ENCODE data around the gene SRGAP2B. TPM values are rescaled to one million over a fixed set of nuclear protein-coding genes. Genes with fewer than 3 reads are reported as not detected.
"Not testable (repeated sequence)": the region's sequence is repeated elsewhere in the genome, so short reads cannot be mapped to it uniquely, and the experiment has no call there.

The SRGAP2B gene
- 33.9 TPM for total RNA-seq

- not testable (repeated sequence) for H3K4me1 ChIP-seq (ENCODE audit: control insufficient read depth in 3 of 3, insufficient read depth in 3 of 3, low read length in 3 of 3); H3K4me3 ChIP-seq (ENCODE audit: low read length in 3 of 3); H3K9me3 ChIP-seq (ENCODE audit: control insufficient read depth in 3 of 3, low read length in 3 of 3); H3K9ac ChIP-seq (ENCODE audit: low read depth in 1 of 3, low read length in 3 of 3); H3K36me3 ChIP-seq (ENCODE audit: control insufficient read depth in 3 of 3, insufficient read depth in 3 of 3, low read length in 3 of 3); H3K27me3 ChIP-seq (ENCODE audit: control insufficient read depth in 3 of 3, insufficient read depth in 3 of 3, low read length in 3 of 3); H3K27ac ChIP-seq (ENCODE audit: low read depth, low read length)
Observed at GRCh38 chr1:145095284-145096057, at the start of gene SRGAP2B, which contains the start of gene FAM72D. Gene SRGAP2B, minus strand, starts transcription at chr1:145095328. Its CDS starts 2,427 bp downstream, at chr1:145092901. Gene FAM72D, plus strand, starts transcription at chr1:145095974. Its CDS starts 874 bp downstream, at chr1:145096848.

DNA sequence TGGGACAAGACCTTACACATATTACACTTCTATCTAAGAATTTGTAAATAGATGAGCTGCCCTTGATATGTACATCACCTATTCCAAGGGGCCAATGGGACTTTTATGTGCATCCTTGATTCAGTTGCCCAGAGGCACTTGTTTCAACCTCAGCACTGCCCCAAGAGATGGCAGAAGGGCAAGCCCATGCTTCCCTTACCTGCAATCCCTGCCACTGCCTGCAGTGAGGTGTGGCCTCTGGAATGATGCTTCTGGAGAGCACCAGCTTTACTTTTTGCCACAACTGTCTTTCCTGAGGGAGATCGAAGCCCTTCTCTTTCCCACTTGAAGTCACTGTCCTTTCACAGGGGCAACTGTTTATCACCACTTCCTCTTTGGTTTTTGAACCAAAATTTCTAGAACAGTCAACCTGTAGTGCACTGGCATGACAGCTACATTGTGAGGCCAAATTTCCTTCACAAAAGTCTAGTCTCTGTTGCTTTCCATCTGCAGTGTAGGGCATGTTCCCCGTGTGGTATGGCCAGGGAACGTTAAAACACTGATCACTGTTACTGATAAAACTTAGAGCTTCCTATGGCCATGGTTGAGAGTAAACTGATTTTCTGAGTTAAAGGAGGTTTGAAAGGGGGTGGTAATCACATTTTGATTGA lies 49.3 kb upstream of the SRGAP2B start:
- not testable (repeated sequence) for H3K4me3 ChIP-seq (ENCODE audit: low read length in 3 of 3); H3K9ac ChIP-seq (ENCODE audit: low read depth in 1 of 3, low read length in 3 of 3)

GRCh38 chr1:145140549-145140948 lies 45.4 kb upstream of the SRGAP2B start:
- not testable (repeated sequence) for H3K36me3 ChIP-seq (ENCODE audit: control insufficient read depth in 3 of 3, insufficient read depth in 3 of 3, low read length in 3 of 3); H3K4me3 ChIP-seq (ENCODE audit: low read length in 3 of 3); H3K27me3 ChIP-seq (ENCODE audit: control insufficient read depth in 3 of 3, insufficient read depth in 3 of 3, low read length in 3 of 3); H3K9ac ChIP-seq (ENCODE audit: low read depth in 1 of 3, low read length in 3 of 3); H3K9me3 ChIP-seq (ENCODE audit: control insufficient read depth in 3 of 3, low read length in 3 of 3); H3K27ac ChIP-seq (ENCODE audit: low read depth, low read length); H3K4me1 ChIP-seq (ENCODE audit: control insufficient read depth in 3 of 3, insufficient read depth in 3 of 3, low read length in 3 of 3)

More for the DNA sequence above, 49.3 kb upstream of the SRGAP2B start:
- H3K9me3 ChIP-seq (ENCODE audit: control insufficient read depth in 3 of 3, low read length in 3 of 3); H3K27ac ChIP-seq (ENCODE audit: low read depth, low read length); H3K27me3 ChIP-seq (ENCODE audit: control insufficient read depth in 3 of 3, insufficient read depth in 3 of 3, low read length in 3 of 3); H3K36me3 ChIP-seq (ENCODE audit: control insufficient read depth in 3 of 3, insufficient read depth in 3 of 3, low read length in 3 of 3); H3K4me1 ChIP-seq (ENCODE audit: control insufficient read depth in 3 of 3, insufficient read depth in 3 of 3, low read length in 3 of 3): not testable (repeated sequence)

DNA sequence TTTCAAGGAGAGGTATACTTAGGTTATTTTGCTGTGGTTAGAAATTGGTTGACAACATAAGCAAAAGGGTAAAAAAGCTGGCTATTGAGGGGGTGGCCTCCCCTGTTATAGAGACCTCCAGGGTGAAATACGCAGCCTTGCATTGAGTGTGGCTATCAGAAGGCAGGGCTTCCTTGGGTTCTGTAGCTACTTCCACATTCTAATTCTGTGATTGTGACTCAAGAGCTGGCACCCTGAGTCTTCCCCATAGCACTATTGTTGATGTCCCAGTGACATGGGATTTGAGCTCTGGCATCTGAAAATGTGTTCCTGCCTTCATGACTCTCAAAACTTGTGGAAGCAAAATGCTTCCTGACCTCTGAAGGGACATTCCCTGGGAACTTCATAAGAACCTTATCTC lies 39.3 kb upstream of the SRGAP2B start:
- not testable (repeated sequence) for H3K4me3 ChIP-seq (ENCODE audit: low read length in 3 of 3); H3K9me3 ChIP-seq (ENCODE audit: control insufficient read depth in 3 of 3, low read length in 3 of 3); H3K4me1 ChIP-seq (ENCODE audit: control insufficient read depth in 3 of 3, insufficient read depth in 3 of 3, low read length in 3 of 3); H3K27me3 ChIP-seq (ENCODE audit: control insufficient read depth in 3 of 3, insufficient read depth in 3 of 3, low read length in 3 of 3); H3K9ac ChIP-seq (ENCODE audit: low read depth in 1 of 3, low read length in 3 of 3); H3K27ac ChIP-seq (ENCODE audit: low read depth, low read length); H3K36me3 ChIP-seq (ENCODE audit: control insufficient read depth in 3 of 3, insufficient read depth in 3 of 3, low read length in 3 of 3)

GRCh38 chr1:145128697-145129469 lies 33.8 kb upstream of the SRGAP2B start:
- H3K9me3 ChIP-seq (ENCODE audit: control insufficient read depth in 3 of 3, low read length in 3 of 3); H3K27ac ChIP-seq (ENCODE audit: low read depth, low read length); H3K9ac ChIP-seq (ENCODE audit: low read depth in 1 of 3, low read length in 3 of 3); H3K27me3 ChIP-seq (ENCODE audit: control insufficient read depth in 3 of 3, insufficient read depth in 3 of 3, low read length in 3 of 3); H3K36me3 ChIP-seq (ENCODE audit: control insufficient read depth in 3 of 3, insufficient read depth in 3 of 3, low read length in 3 of 3); H3K4me1 ChIP-seq (ENCODE audit: control insufficient read depth in 3 of 3, insufficient read depth in 3 of 3, low read length in 3 of 3); H3K4me3 ChIP-seq (ENCODE audit: low read length in 3 of 3): not testable (repeated sequence)

DNA sequence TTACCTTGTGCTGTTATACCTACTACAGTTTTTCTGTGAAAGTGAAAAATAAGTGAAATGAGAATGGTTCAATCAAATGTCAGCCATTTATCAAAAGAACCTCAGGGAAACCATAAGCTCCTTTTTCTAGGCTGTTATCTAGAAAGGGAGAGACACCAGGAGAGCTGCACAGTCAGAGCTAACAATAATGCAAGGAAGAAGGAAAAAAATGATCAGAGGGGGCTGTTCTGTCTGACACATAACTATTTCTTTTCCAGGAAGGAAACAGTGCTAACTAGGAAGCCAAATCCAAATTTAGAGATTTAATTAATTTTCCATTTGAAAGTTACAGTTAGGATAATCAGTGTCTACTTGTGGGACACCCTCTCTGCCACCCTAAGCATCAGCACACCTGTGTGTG lies 32.0 kb upstream of the SRGAP2B start:
- H3K36me3 ChIP-seq (ENCODE audit: control insufficient read depth in 3 of 3, insufficient read depth in 3 of 3, low read length in 3 of 3); H3K27me3 ChIP-seq (ENCODE audit: control insufficient read depth in 3 of 3, insufficient read depth in 3 of 3, low read length in 3 of 3); H3K9me3 ChIP-seq (ENCODE audit: control insufficient read depth in 3 of 3, low read length in 3 of 3): not testable (repeated sequence)

DNA sequence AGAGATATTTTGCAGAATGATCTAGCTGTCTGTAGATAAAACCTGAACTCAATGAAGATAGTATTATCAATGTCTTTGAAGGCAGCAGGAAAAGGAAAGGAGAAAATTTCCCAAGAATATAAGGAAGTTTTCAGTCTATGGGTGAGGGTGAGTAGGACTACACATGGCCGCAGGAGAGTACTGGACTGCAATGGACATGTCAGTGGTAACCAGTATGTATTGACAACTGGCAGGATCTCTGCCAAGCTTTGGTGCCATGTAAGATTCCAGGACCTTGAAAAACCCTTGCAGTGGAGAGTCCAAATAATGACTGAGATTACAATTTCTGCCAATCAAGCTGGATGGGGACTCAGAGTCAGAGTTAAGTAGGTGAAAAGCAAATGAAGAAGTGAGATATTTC lies 30.0 kb upstream of the SRGAP2B start:
- not testable (repeated sequence) for H3K9ac ChIP-seq (ENCODE audit: low read depth in 1 of 3, low read length in 3 of 3); H3K4me3 ChIP-seq (ENCODE audit: low read length in 3 of 3); H3K36me3 ChIP-seq (ENCODE audit: control insufficient read depth in 3 of 3, insufficient read depth in 3 of 3, low read length in 3 of 3); H3K27me3 ChIP-seq (ENCODE audit: control insufficient read depth in 3 of 3, insufficient read depth in 3 of 3, low read length in 3 of 3); H3K4me1 ChIP-seq (ENCODE audit: control insufficient read depth in 3 of 3, insufficient read depth in 3 of 3, low read length in 3 of 3); H3K27ac ChIP-seq (ENCODE audit: low read depth, low read length); H3K9me3 ChIP-seq (ENCODE audit: control insufficient read depth in 3 of 3, low read length in 3 of 3)

More for the DNA sequence above, 32.0 kb upstream of the SRGAP2B start:
- H3K4me3 ChIP-seq (ENCODE audit: low read length in 3 of 3); H3K9ac ChIP-seq (ENCODE audit: low read depth in 1 of 3, low read length in 3 of 3); H3K27ac ChIP-seq (ENCODE audit: low read depth, low read length); H3K4me1 ChIP-seq (ENCODE audit: control insufficient read depth in 3 of 3, insufficient read depth in 3 of 3, low read length in 3 of 3): not testable (repeated sequence)

GRCh38 chr1:145123992-145124641 lies 29.0 kb upstream of the SRGAP2B start:
- H3K27me3 ChIP-seq (ENCODE audit: control insufficient read depth in 3 of 3, insufficient read depth in 3 of 3, low read length in 3 of 3); H3K9me3 ChIP-seq (ENCODE audit: control insufficient read depth in 3 of 3, low read length in 3 of 3); H3K4me1 ChIP-seq (ENCODE audit: control insufficient read depth in 3 of 3, insufficient read depth in 3 of 3, low read length in 3 of 3); H3K4me3 ChIP-seq (ENCODE audit: low read length in 3 of 3); H3K27ac ChIP-seq (ENCODE audit: low read depth, low read length); H3K9ac ChIP-seq (ENCODE audit: low read depth in 1 of 3, low read length in 3 of 3); H3K36me3 ChIP-seq (ENCODE audit: control insufficient read depth in 3 of 3, insufficient read depth in 3 of 3, low read length in 3 of 3): not testable (repeated sequence)

GRCh38 chr1:145123062-145123395 lies 27.9 kb upstream of the SRGAP2B start:
- not testable (repeated sequence) for H3K27ac ChIP-seq (ENCODE audit: low read depth, low read length); H3K9ac ChIP-seq (ENCODE audit: low read depth in 1 of 3, low read length in 3 of 3); H3K4me1 ChIP-seq (ENCODE audit: control insufficient read depth in 3 of 3, insufficient read depth in 3 of 3, low read length in 3 of 3); H3K9me3 ChIP-seq (ENCODE audit: control insufficient read depth in 3 of 3, low read length in 3 of 3); H3K27me3 ChIP-seq (ENCODE audit: control insufficient read depth in 3 of 3, insufficient read depth in 3 of 3, low read length in 3 of 3); H3K4me3 ChIP-seq (ENCODE audit: low read length in 3 of 3); H3K36me3 ChIP-seq (ENCODE audit: control insufficient read depth in 3 of 3, insufficient read depth in 3 of 3, low read length in 3 of 3)
